Measurements from ENCODE around the gene PAM16.

DNA sequence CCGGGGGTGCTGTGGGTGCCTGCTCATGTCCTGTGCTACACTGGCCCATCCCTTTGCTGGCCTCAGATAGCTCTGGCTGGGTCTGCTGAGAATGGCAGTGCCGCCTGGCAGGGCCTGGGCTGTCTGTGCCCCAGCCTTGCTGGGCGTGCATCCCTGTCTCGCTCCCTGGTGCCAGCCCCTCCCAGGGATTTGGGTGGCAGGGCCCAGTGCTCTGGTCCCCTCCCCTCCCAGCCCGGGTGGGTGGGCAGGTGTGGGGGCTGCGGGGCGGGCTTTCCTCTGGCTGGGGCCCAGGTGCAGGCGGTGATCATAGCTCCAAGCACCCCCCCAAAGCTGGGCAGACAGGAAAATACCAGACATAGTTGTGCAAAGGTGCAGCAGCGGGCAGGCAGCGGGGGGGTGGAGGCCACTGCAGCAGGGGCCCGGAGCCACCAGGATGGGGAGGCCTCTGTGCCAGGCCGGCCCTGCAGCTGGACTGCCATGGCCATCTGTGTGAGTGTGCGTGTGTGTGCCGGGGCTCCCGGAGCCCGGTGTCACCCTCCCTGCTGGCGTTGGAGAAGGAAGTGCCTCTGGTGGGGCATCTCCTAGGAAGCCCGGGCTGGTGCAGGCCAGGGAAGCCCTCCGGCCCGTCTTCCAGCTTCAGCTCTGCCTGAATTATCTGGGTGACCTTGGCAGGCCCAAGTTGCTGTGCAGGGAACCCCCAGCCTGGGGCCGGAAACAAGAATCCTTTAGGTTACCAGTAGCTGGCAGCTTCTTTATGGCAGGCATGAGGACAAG lies 27.9 kb downstream of the PAM16 start:
- no peak for TF ChIP-seq CTCF (IDR thresholded peaks at IDR 0.05; ENCODE audit: poor library complexity, severe bottlenecking)
- TF ChIP-seq TAF1 (IDR thresholded peaks at IDR 0.05; ENCODE audit: low read depth) = no peak
- TF ChIP-seq RAD21 (conservative IDR thresholded peaks at IDR 0.05) = no peak
- TF ChIP-seq EZH2 (IDR thresholded peaks at IDR 0.05; ENCODE audit: borderline replicate concordance, insufficient read depth, low read length, poor library complexity, severe bottlenecking) = no peak
- TF ChIP-seq EP300 (conservative IDR thresholded peaks at IDR 0.05; ENCODE audit: poor library complexity, severe bottlenecking) = no peak
- no peak for TF ChIP-seq POLR2AphosphoS5 (IDR thresholded peaks at IDR 0.05)
- no peak for TF ChIP-seq MXI1 (conservative IDR thresholded peaks at IDR 0.05; ENCODE audit: poor library complexity, severe bottlenecking)
- no peak for TF ChIP-seq SMC3 (conservative IDR thresholded peaks at IDR 0.05; ENCODE audit: poor library complexity)
- TF ChIP-seq, protein P1, sequence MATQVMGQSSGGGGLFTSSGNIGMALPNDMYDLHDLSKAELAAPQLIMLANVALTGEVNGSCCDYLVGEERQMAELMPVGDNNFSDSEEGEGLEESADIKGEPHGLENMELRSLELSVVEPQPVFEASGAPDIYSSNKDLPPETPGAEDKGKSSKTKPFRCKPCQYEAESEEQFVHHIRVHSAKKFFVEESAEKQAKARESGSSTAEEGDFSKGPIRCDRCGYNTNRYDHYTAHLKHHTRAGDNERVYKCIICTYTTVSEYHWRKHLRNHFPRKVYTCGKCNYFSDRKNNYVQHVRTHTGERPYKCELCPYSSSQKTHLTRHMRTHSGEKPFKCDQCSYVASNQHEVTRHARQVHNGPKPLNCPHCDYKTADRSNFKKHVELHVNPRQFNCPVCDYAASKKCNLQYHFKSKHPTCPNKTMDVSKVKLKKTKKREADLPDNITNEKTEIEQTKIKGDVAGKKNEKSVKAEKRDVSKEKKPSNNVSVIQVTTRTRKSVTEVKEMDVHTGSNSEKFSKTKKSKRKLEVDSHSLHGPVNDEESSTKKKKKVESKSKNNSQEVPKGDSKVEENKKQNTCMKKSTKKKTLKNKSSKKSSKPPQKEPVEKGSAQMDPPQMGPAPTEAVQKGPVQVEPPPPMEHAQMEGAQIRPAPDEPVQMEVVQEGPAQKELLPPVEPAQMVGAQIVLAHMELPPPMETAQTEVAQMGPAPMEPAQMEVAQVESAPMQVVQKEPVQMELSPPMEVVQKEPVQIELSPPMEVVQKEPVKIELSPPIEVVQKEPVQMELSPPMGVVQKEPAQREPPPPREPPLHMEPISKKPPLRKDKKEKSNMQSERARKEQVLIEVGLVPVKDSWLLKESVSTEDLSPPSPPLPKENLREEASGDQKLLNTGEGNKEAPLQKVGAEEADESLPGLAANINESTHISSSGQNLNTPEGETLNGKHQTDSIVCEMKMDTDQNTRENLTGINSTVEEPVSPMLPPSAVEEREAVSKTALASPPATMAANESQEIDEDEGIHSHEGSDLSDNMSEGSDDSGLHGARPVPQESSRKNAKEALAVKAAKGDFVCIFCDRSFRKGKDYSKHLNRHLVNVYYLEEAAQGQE (IDR thresholded peaks at IDR 0.05; ENCODE audit: borderline replicate concordance) = no peak
